ENCODE results near the gene TSPAN15.

The TSPAN15 gene

GRCh38 chr10:69416695-69417094, 34.6 kb upstream of the TSPAN15 start, which contains the start of gene TACR2:
Gene TACR2 (minus strand): TSS chr10:69416918. CDS start chr10:69416323, 595 bp downstream.
- DNase-seq (ENCODE audit: extremely low read depth, low read depth) = no peak
- no peak for TF ChIP-seq CTCF (IDR thresholded peaks at IDR 0.05; ENCODE audit: low read depth, low read length, missing control alignments)
- no peak within 1 kb of the TSS for H3K4me3 ChIP-seq (replicated peaks; ENCODE audit: low read depth, low read length)

- DNase-seq (ENCODE audit: extremely low read depth, low read depth) = no peak
- no peak for TF ChIP-seq CTCF (IDR thresholded peaks at IDR 0.05; ENCODE audit: low read depth, low read length, missing control alignments)
- H3K4me3 ChIP-seq (replicated peaks; ENCODE audit: low read depth, low read length) = no peak overlapping the region
Measured at GRCh38 chr10:69417542-69417941, 33.7 kb upstream of the TSPAN15 start.

GRCh38 chr10:69418052-69418752, 33.1 kb upstream of the TSPAN15 start:
- TF ChIP-seq CTCF (IDR thresholded peaks at IDR 0.05; ENCODE audit: low read depth, low read length, missing control alignments) = no peak
- no peak overlapping the region for H3K4me3 ChIP-seq (replicated peaks; ENCODE audit: low read depth, low read length)
- no peak for DNase-seq (ENCODE audit: extremely low read depth, low read depth)

GRCh38 chr10:69419096-69419743, 32.0 kb upstream of the TSPAN15 start:
- H3K4me3 ChIP-seq (replicated peaks; ENCODE audit: low read depth, low read length) = no peak overlapping the region
- no peak for TF ChIP-seq CTCF (IDR thresholded peaks at IDR 0.05; ENCODE audit: low read depth, low read length, missing control alignments)
- no peak for DNase-seq (ENCODE audit: extremely low read depth, low read depth)

- no peak overlapping the region for H3K4me3 ChIP-seq (replicated peaks; ENCODE audit: low read depth, low read length)
- TF ChIP-seq CTCF (IDR thresholded peaks at IDR 0.05; ENCODE audit: low read depth, low read length, missing control alignments) = no peak
- DNase-seq (ENCODE audit: extremely low read depth, low read depth) = no peak
Measured at GRCh38 chr10:69419744-69420126, 31.5 kb upstream of the TSPAN15 start.

- DNase-seq (ENCODE audit: extremely low read depth, low read depth) = no peak
- no peak for TF ChIP-seq CTCF (IDR thresholded peaks at IDR 0.05; ENCODE audit: low read depth, low read length, missing control alignments)
- H3K4me3 ChIP-seq (replicated peaks; ENCODE audit: low read depth, low read length) = no peak overlapping the region
Measured at GRCh38 chr10:69421611-69422308, 29.5 kb upstream of the TSPAN15 start.
